ENCODE data around the gene WSB2. TPM values are rescaled to one million over a fixed set of nuclear protein-coding genes. Genes with fewer than 3 reads are reported as not detected.

The WSB2 gene
- total RNA-seq, 1 experiment from 2014 or later: 203 TPM

GRCh38 chr12:118034429-118035189 is 26.4 kb downstream of the WSB2 start:
- DNase-seq (peak; percentile 75), ATAC-seq (peak; percentile 80)
- peaks cover 71% of the 10 kb centered on the region for H3K36me3 ChIP-seq (ENCODE audit: low read depth, low read length)
- H2AFZ ChIP-seq (ENCODE audit: low read length): no peak overlapping the region
- CTCF ChIA-PET: interaction anchor here (0.6 to 2.3 kb wide), 6 partner anchors 22 to 181 kb away, joined by 3 to 31 read pairs (median 4); no protein-coding TSS in a partner anchor
- peaks cover 36% of the 10 kb centered on the region for H3K4me1 ChIP-seq (ENCODE audit: insufficient read depth, low read length)
- H3K9ac ChIP-seq (ENCODE audit: low read length): no peak overlapping the region
- no peaks in the 10 kb centered on the region for H3K79me2 ChIP-seq (ENCODE audit: low read length)
- BruUV-seq (replicated peaks): no TSS peak
- H3K4me3 ChIP-seq (ENCODE audit: low read length): no peak overlapping the region
- no peak overlapping the region for H3K4me2 ChIP-seq (ENCODE audit: low read length)
- intact Hi-C loops (cut with micrococcal nuclease): loop anchor here (1.0 to 5.0 kb wide), 3 partner anchors 18 to 159 kb away; partner anchors contain the start of gene KSR2
- no peaks in the 10 kb centered on the region for H3F3A ChIP-seq (ENCODE audit: low read length, unreplicated experiment)
- POLR2A ChIA-PET (ENCODE audit: unreplicated experiment): no interaction called here
- H3K27me3 ChIP-seq (ENCODE audit: low read length): no peaks in the 10 kb centered on the region
- H4K20me1 ChIP-seq (ENCODE audit: low read length): no peaks in the 10 kb centered on the region
- no peaks in the 10 kb centered on the region for H3K9me3 ChIP-seq (ENCODE audit: low read length)
- 0 out of 2 replicates have a peak overlapping the region, but pooled peaks have one; percentile 48 for H3K27ac ChIP-seq (ENCODE audit: low read length)
- H3K9me2 ChIP-seq (replicated peaks; ENCODE audit: low read length): no peaks in the 10 kb centered on the region
- TF ChIP-seq CTCF (conservative IDR thresholded peaks at IDR 0.05; ENCODE audit: low read depth, low read length) (peak; percentile 78), EZH2 (IDR thresholded peaks at IDR 0.05; ENCODE audit: low read length, unreplicated experiment) (no peak)

- Histone ChIP-seq H3K27ac (ENCODE audit: low read length) (peak overlapping the region; percentile 48), H3K9me2 (replicated peaks; ENCODE audit: low read length) (no peaks in the 10 kb centered on the region), H3K79me2 (ENCODE audit: low read length) (no peaks in the 10 kb centered on the region), H3K27me3 (ENCODE audit: low read length) (no peaks in the 10 kb centered on the region), H2AFZ (ENCODE audit: low read length) (no peak overlapping the region), H3F3A (ENCODE audit: low read length, unreplicated experiment) (no peaks in the 10 kb centered on the region), H3K4me2 (ENCODE audit: low read length) (0 out of 2 replicates have a peak overlapping the region, but pooled peaks have one; percentile 20), H3K36me3 (ENCODE audit: low read depth, low read length) (peaks cover 72% of the 10 kb centered on the region), H3K9ac (ENCODE audit: low read length) (no peak overlapping the region; the same call in 1 of the 2 replicates), H3K4me3 (ENCODE audit: low read length) (no peak overlapping the region), H4K20me1 (ENCODE audit: low read length) (no peaks in the 10 kb centered on the region), H3K9me3 (ENCODE audit: low read length) (no peaks in the 10 kb centered on the region), H3K4me1 (ENCODE audit: insufficient read depth, low read length) (peaks cover 36% of the 10 kb centered on the region)
- intact Hi-C loops (cut with micrococcal nuclease): loop anchor here (5.0 kb wide), 1 partner anchor 67 kb away; the partner anchor contains the start of gene KSR2
- ChIA-PET CTCF (interaction anchor here (0.6 to 2.3 kb wide), 2 partner anchors 18 to 159 kb away, joined by 8 to 31 read pairs; no protein-coding TSS in a partner anchor), POLR2A (ENCODE audit: unreplicated experiment) (no interaction called here)
- no peak for TF ChIP-seq EZH2 (IDR thresholded peaks at IDR 0.05; ENCODE audit: low read length, unreplicated experiment)
- no peak for TF ChIP-seq CTCF (conservative IDR thresholded peaks at IDR 0.05; ENCODE audit: low read depth, low read length)
- TF ChIP-seq EZH2phosphoT487 (IDR thresholded peaks at IDR 0.05; ENCODE audit: borderline replicate concordance, low read length): no peak
- no TSS peak for BruUV-seq (replicated peaks)
- DNase-seq (peak; percentile 35), ATAC-seq (no peak)
These were observed 27.1 kb downstream of the WSB2 start for GRCh38 chr12:118033902-118034301.

All from PC-3 (cell line).